ENCODE results near the gene WDFY2. TPM values are rescaled to one million over a fixed set of nuclear protein-coding genes. Genes with fewer than 3 reads are reported as not detected.

The WDFY2 gene
- total and polyA plus RNA-seq, 2 of the 13 experiments (the other 11 are each of a cell fraction or from before 2014, with no cell fraction given): 22.6 to 27.0 TPM

DNA sequence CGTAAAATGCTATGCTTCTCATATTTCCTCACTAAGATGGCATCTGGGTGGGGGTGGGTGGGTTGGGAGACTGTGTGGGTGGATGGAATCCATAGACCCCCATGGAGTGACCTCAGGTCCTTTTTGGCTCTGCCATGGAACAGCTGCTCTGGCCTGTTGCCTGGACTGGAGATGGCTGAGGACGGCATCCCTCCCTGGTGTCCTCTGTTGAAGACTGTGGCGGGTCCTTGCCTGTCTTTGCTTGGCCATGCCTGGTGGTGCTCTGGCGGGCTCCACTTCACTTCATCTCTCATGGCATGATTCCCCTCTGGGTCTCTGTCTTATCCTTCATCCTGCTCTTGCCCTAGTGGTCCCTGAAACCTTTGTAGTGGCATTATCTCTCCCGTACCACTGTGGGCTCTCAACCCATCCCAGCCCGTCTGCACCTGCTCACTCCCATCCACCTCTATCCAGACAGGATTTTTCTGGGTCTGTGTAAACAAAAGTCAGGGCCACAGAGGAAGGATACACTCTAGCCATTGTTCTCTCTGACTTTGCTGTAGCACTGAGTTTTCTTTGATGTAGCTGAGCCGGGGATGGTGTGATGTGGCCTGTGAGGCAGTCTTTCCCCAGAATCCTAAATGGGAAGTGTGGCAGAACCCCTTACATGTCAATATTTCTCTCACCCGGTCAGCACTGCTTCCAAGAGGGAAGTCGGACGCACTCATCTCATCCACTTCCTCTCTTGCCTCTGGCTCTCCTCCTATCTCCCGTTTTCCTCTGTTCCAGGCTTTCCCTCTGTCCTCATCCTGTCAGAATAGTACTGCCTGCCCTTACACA lies 36.1 kb downstream of the WDFY2 start (continued):
- peak; percentile 91 for TF ChIP-seq ZBED4 (CRISPR knock-in tag; IDR thresholded peaks at IDR 0.05; ENCODE audit: borderline replicate concordance)
- TF ChIP-seq GATAD2A (CRISPR knock-in tag; IDR thresholded peaks at IDR 0.05): peak; percentile 91
- TF ChIP-seq MYC (CRISPR knock-in tag; IDR thresholded peaks at IDR 0.05; ENCODE audit: borderline replicate concordance): peak; percentile 63; the same call in 1 of the 2 replicates
- TF ChIP-seq HMG20A (CRISPR knock-in tag; IDR thresholded peaks at IDR 0.05; ENCODE audit: borderline replicate concordance): peak; percentile 84; the same call in 1 of the 2 replicates
- TF ChIP-seq, protein P1, sequence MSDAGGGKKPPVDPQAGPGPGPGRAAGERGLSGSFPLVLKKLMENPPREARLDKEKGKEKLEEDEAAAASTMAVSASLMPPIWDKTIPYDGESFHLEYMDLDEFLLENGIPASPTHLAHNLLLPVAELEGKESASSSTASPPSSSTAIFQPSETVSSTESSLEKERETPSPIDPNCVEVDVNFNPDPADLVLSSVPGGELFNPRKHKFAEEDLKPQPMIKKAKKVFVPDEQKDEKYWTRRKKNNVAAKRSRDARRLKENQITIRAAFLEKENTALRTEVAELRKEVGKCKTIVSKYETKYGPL (CRISPR knock-in tag; IDR thresholded peaks at IDR 0.05): no peak
- TF ChIP-seq ESRRA (CRISPR knock-in tag; IDR thresholded peaks at IDR 0.05; ENCODE audit: low read depth): no peak
- TF ChIP-seq, protein P2, sequence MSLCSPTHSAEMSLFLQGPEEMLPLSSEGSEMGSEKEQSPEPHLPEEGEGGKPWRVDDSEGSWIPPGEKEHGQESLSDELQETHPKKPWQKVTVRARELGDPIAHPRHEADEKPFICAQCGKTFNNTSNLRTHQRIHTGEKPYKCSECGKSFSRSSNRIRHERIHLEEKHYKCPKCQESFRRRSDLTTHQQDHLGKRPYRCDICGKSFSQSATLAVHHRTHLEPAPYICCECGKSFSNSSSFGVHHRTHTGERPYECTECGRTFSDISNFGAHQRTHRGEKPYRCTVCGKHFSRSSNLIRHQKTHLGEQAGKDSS (CRISPR knock-in tag; IDR thresholded peaks at IDR 0.05; ENCODE audit: borderline replicate concordance, low read depth): no peak; the same call in 1 of the 2 replicates
- no peak for TF ChIP-seq MLLT10 (CRISPR knock-in tag; IDR thresholded peaks at IDR 0.05)
- no peak for TF ChIP-seq ZNF547 (CRISPR knock-in tag; IDR thresholded peaks at IDR 0.05)
- TF ChIP-seq ZNF878 (CRISPR knock-in tag; IDR thresholded peaks at IDR 0.05): peak; percentile 86; the same call in 1 of the 2 replicates
- TF ChIP-seq ZSCAN30 (CRISPR knock-in tag; IDR thresholded peaks at IDR 0.05): no peak
- peak; percentile 29; the same call in 1 of the 2 replicates for TF ChIP-seq HNRNPL (IDR thresholded peaks at IDR 0.05; ENCODE audit: low read depth, low read length)
- TF ChIP-seq, protein P3, sequence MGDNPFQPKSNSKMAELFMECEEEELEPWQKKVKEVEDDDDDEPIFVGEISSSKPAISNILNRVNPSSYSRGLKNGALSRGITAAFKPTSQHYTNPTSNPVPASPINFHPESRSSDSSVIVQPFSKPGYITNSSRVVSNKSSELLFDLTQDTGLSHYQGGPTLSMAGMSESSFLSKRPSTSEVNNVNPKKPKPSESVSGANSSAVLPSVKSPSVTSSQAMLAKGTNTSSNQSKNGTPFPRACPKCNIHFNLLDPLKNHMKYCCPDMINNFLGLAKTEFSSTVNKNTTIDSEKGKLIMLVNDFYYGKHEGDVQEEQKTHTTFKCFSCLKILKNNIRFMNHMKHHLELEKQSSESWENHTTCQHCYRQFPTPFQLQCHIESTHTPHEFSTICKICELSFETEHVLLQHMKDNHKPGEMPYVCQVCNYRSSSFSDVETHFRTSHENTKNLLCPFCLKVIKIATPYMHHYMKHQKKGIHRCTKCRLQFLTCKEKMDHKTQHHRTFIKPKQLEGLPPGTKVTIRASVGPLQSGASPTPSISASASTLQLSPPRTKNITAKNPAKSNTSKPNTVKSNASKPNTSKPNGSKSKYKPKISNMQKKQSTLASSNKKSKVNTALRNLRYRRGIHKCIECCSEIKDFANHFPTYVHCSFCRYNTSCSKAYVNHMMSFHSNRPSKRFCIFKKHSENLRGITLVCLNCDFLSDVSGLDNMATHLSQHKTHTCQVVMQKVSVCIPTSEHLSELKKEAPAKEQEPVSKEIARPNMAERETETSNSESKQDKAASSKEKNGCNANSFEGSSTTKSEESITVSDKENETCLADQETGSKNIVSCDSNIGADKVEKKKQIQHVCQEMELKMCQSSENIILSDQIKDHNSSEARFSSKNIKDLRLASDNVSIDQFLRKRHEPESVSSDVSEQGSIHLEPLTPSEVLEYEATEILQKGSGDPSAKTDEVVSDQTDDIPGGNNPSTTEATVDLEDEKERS (CRISPR knock-in tag; IDR thresholded peaks at IDR 0.05): 0 out of 2 replicates have a peak, but pooled peaks have one; percentile 83
- TF ChIP-seq, protein P4, sequence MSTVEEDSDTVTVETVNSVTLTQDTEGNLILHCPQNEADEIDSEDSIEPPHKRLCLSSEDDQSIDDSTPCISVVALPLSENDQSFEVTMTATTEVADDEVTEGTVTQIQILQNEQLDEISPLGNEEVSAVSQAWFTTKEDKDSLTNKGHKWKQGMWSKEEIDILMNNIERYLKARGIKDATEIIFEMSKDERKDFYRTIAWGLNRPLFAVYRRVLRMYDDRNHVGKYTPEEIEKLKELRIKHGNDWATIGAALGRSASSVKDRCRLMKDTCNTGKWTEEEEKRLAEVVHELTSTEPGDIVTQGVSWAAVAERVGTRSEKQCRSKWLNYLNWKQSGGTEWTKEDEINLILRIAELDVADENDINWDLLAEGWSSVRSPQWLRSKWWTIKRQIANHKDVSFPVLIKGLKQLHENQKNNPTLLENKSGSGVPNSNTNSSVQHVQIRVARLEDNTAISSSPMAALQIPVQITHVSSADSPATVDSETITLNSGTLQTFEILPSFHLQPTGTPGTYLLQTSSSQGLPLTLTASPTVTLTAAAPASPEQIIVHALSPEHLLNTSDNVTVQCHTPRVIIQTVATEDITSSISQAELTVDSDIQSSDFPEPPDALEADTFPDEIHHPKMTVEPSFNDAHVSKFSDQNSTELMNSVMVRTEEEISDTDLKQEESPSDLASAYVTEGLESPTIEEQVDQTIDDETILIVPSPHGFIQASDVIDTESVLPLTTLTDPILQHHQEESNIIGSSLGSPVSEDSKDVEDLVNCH (CRISPR knock-in tag; IDR thresholded peaks at IDR 0.05): no peak
- peak; percentile 40 for TF ChIP-seq RAD21 (CRISPR knock-in tag; IDR thresholded peaks at IDR 0.05)
- no peak for TF ChIP-seq KDM5A (IDR thresholded peaks at IDR 0.05; ENCODE audit: borderline replicate concordance, low read length)

All from HepG2 (cell line).